ENCODE measurements around the gene CNTN5.
"Not testable (repeated sequence)": the region's sequence is repeated elsewhere in the genome, so short reads cannot be mapped to it uniquely, and the experiment has no call there.

CNTN5 gene

DNA sequence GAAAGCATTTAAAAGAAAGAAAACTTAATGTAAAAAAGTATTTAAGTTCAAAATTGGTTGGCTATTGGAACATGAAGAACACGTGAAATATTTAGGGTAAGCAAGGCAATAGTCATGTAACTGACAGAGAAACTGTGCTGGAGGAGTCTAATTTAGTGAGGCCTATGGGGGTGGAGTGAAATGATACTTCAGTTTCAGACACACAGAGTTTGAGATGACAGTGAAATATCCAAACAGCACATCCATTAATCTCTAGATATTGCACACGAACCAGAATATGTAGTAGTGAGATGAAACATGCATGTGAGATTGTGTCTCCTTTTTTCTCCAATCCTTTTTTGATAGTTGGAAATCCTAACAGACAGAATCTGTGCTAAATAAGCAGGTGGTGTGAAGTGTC is 739.0 kb downstream of the CNTN5 start:
- DNase-seq (ENCODE audit: low read depth), result no peak

GRCh38 chr11:99766811-99767210 is 746.1 kb downstream of the CNTN5 start:
- no peak for DNase-seq (ENCODE audit: low read depth)

GRCh38 chr11:99773646-99774045 is 752.9 kb downstream of the CNTN5 start:
- no peak for DNase-seq (ENCODE audit: low read depth)

- DNase-seq (ENCODE audit: low read depth), result no peak
Observed at GRCh38 chr11:99781074-99781473, 760.3 kb downstream of the CNTN5 start.

- no peak for DNase-seq (ENCODE audit: low read depth)
Observed at GRCh38 chr11:99791354-99791753, 770.6 kb downstream of the CNTN5 start.

DNA sequence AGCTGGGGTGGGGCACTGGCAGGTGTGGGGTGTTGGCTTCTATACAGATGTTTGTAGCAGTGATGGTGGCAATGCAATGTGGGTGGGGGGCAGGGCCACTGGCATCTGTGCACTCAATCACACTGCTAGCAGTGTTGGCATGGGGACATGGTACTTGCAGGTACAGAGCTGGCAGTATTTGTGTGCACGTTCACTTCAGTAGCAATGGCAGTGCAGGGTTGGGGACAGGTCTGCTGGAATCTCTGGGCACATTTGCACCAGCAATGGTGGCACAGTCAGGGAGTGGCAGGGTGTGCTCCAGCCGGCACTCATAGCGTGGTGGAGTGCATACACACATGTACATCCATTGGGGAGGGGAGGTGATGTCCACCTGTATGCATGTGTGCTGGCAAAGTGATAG is 775.2 kb downstream of the CNTN5 start:
- no peak for DNase-seq (ENCODE audit: low read depth)

DNA sequence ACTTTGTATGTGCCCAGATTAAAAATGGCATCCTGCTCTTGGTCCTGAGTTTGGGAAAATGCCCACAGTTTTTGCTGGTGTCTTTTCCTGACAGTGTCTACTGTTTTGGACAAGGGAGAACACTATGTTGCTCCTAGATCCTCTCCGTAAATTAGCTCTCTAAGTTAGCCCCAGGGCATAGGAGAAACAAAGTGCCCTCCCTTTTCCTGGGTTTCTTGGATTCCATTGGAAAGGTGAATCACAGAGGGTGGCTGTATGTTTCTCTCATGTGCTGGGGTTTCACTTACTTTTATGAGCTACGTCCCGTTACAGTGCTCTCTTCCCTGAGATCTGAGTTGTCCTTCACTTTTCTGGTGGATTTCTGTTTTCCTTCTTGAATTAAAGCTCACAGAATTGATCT is 782.8 kb downstream of the CNTN5 start:
- DNase-seq (ENCODE audit: low read depth), result no peak

DNA sequence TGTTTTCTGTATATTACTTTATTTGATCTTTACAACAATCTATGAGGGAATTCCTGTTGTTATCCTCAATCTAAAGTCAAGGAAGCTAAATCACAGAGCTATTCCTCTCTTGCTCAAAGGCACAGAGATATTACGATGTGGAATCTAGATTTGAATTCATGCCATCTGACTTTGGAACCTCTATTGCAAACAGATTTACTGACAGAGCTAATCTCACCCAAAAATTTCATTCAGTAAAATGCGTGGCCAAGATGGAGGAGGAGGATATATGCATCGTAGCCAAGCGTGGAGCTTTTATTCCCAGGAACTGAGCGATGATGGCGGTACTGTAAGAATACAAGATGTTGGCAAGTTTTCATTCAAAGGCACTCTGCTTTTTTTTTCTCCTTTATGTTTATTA is 791.8 kb downstream of the CNTN5 start:
- no peak for DNase-seq (ENCODE audit: low read depth)

GRCh38 chr11:99814021-99814420 is 793.3 kb downstream of the CNTN5 start:
- DNase-seq (ENCODE audit: low read depth), result no peak

- DNase-seq (ENCODE audit: low read depth), result no peak
Observed at GRCh38 chr11:99814738-99815137, 794.0 kb downstream of the CNTN5 start.

GRCh38 chr11:99818991-99819390 is 798.2 kb downstream of the CNTN5 start:
- DNase-seq (ENCODE audit: low read depth), result no peak

DNA sequence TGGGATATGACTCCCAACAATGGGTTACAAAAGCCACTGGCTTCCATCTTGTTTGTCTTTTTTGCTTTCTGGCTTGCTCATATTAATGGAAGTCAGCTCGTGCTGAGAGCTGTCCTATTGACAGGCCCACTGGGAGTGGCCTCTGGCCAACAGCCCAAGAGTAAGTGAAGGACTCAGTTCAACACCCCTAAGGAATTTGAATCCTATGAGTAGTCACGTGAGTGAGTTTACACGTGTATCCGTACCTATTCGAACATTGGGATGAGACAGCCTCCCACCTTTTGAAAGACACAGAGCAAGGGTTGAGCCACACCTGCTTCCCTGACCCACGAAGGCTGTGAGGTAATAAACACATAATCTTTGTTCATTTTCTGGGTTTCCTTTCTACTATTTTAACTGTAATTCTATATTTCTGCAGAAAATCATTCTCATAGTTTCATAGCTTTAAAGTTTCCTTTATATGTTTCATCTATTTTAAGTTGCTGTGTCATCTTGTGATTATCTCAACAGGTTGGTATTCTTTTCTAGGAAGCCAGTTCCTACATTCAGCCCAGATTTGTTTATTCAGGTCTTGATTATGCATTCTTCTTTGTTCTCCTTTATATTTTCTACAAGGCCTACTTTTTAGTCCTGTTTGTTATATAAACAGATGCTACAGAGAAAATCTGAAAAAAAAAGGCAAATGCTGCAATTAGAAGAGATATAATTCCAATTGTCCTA is 802.3 kb downstream of the CNTN5 start:
- no peak for DNase-seq (ENCODE audit: low read depth)

DNA sequence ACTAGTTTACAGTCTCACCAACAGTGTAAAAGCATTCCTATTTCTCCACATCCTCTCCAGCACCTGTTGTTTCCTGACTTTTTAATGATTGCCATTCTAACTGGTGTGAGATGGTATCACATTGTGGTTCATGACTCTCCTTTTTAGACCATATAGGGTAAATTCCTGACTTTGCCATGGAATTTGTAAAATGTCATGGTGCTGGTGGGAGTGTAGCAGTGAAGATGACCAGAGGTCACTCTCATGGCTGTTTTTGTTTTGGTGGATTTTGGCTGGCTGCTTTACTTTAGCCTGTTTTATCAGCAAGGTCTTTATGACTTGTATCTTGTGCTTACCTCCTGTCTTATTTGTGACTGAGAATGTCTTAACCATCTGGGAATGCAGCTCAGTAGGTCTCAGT is 816.0 kb downstream of the CNTN5 start:
- not testable (repeated sequence) for DNase-seq (ENCODE audit: low read depth)

DNA sequence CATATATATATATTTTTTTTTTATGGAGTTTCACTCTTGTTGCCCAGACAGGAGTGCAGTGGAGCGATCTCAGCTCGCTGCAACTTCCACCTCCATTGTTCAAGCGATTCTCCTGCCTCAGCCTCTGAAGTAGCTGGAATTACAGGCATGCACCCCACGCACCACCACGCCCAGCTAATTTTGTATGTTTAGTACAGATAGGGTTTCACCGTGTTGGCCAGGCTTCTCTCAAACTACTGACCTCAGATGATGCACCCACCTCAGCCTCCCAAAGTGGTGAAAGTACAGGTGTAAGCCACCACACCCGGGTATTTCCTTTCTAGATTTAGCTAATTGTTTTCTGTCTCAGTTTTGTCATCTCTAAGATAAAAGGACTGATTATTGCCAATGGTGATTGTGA is 821.1 kb downstream of the CNTN5 start:
- DNase-seq (ENCODE audit: low read depth), result no peak

DNA sequence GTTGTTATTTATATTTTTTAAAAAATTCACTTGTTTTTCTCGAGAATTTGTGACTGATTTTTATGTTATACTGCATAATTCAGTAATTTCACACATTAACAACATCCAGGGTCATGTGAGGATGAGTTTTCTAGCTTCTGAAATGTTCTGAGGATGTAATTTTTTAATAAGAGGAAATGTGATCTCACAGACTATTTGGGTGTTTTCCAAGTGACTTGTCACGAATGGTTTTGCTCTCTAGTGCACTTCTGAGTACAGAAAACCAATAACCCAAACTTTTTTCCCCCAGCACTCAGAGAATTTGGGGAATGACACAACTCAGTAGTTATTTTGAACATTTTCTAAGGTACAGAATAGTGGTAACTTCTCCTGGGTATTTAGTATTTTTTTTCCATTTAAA is 845.2 kb downstream of the CNTN5 start:
- no peak for DNase-seq (ENCODE audit: low read depth)

DNA sequence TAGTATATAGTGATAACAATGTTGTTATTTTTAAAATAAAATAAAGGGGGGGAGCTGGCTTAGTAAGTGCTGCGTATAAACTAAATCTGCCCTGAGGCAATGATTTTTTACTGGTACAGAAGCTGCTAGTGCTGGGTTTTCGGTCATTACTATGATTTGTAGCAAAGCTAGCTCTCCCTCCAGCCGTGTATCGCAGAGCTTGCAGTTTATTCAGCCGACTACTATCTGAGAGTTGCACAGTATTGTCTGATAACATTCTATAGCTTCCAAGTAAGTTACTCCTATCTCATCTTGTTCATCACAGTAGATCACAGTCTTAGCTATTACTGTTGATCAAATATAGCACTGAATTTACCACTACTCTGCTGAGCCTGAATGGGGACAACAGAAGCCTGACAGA is 860.9 kb downstream of the CNTN5 start:
- no peak for DNase-seq (ENCODE audit: low read depth)

GRCh38 chr11:99884750-99885149 is 864.0 kb downstream of the CNTN5 start:
- DNase-seq (ENCODE audit: low read depth), result no peak

- DNase-seq (ENCODE audit: low read depth), result no peak
Observed at GRCh38 chr11:99887481-99887880, 866.7 kb downstream of the CNTN5 start.

DNA sequence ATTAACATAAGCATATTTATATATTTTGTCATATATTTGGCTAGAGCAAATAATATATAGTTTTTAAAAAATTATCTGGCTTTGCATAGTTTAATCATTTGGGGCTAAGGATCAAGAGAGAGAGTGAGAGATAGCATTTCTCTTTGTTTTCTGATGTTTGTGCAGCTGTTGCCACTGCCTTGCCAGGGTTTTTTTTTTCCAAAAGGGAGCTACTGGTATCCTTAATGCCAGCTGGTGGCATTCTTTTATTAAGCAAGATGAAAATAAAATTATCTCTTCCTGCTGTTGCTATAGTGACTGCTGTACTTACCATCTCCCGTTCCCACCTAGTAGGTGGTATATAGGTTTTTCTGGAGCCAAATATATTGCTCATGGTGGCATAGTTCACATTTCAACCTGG is 873.1 kb downstream of the CNTN5 start:
- DNase-seq (ENCODE audit: low read depth), result no peak

DNA sequence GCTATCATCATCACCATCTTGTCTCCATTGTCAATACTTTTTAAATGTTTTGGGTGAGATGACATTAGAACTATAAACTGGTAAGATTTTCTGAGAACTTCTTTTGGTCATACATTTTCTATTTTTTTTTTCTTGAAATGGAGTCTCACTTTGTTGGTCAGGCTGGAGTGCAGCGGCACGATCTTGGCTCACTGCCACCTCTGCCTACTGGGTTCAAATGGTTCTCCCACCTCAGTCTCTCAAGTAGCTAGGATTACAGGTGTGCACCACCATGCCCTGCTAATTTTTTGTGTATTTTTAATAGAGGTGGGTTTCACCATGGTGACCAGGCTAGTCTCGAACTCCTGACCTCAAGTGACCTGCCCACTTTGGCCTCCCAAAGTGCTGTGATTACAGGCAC is 880.4 kb downstream of the CNTN5 start:
- no peak for DNase-seq (ENCODE audit: low read depth)

GRCh38 chr11:99911116-99911515 is 890.4 kb downstream of the CNTN5 start:
- DNase-seq (ENCODE audit: low read depth), result no peak

DNA sequence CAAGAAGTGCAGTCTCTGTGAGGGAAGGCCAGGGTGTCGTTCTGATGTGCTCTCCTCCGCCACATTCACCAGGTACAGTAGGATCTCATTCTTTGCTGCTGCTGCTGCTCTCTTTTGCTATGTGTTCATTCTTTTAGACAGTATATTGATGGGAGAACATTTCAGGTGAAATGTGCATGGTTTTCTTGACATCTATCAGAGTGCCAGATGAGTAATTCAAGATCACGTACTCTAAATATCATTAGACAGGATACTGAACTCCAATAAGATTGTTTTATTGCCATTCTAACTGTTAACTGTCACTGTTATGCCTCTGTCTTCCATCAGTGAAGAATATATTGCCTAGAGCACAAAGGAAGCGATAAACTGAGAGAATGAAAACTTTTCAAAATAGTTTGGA is 895.3 kb downstream of the CNTN5 start:
- DNase-seq (ENCODE audit: low read depth), result no peak

- DNase-seq (ENCODE audit: low read depth), result no peak
Observed at GRCh38 chr11:99918761-99919160, 898.0 kb downstream of the CNTN5 start.

- no peak for DNase-seq (ENCODE audit: low read depth)
Observed at GRCh38 chr11:99920956-99921355, 900.2 kb downstream of the CNTN5 start.

DNA sequence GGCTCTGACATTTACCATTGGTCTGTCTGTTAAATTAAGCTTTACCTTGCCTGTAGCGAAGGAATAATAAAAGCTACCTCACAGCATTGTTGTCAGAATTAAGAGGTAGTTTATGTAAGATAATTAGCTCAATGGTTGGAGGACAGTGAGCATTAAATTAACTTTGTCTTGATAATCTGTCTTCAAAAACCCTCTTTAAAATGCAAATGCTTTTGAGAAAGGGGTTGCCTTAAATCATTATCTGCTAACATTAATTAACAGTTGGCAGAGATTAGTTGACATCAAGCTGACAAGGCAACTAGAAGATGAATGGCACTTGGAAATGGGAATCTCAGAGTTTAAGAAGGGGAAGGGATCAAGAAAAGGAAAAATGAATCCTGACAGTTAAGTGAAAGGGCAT is 905.2 kb downstream of the CNTN5 start:
- no peak for DNase-seq (ENCODE audit: low read depth)

Data from stimulated activated CD8-positive, alpha-beta memory T cell treated with anti-CD3 and anti-CD28 coated beads, Interleukin-4, amount 100 ng/mL, for 24 hours (primary cell).